Kidney (tissue), 14 donors: ENCODE data around the gene ARSD. TPM values are rescaled to one million over a fixed set of nuclear protein-coding genes. Genes with fewer than 3 reads are reported as not detected.

Source experiments
- DNase-seq, 5 donors: peaks; one replicate each; pipeline ENCODE4 v3.0.0-alpha.2; 2013 to 2020
- FAIRE-seq: peaks from 2 replicates; lab custom pipeline; 2012; peaks lifted over from hg19 to GRCh38; lab: Jason Lieb, UNC
- H3K27ac ChIP-seq, 2 donors: one replicate each; pipeline ENCODE4 v1.7.0; 2013; ENCODE audit warnings: low read depth in 2 of 2, low read length in 2 of 2, inconsistent platforms in 1 of 2
- H3K27me3 ChIP-seq: one replicate; pipeline ENCODE4 v1.7.1; 2013; ENCODE audit warnings: low read length, inconsistent platforms; ENCODE audit not compliant: control insufficient read depth, insufficient read depth
- H3K36me3 ChIP-seq, 3 donors: one replicate each; pipeline versions ENCODE4 v1.7.0 to v1.7.1; 2013; ENCODE audit warnings: low read length in 3 of 3, control low read depth in 1 of 3, inconsistent platforms in 1 of 3; ENCODE audit not compliant: insufficient read depth in 3 of 3, control insufficient read depth in 2 of 3
- H3K4me1 ChIP-seq, 3 donors: one replicate each; pipeline versions ENCODE4 v1.7.0 to v1.7.1; 2013; ENCODE audit warnings: low read length in 3 of 3, inconsistent platforms in 1 of 3, low read depth in 1 of 3; ENCODE audit not compliant: control insufficient read depth in 2 of 3, insufficient read depth in 2 of 3
- H3K4me3 ChIP-seq, 3 donors: one replicate each; pipeline versions ENCODE4 v1.7.0 to v1.8.1; 2013; ENCODE audit warnings: low read length in 3 of 3, control low read depth in 1 of 3, inconsistent platforms in 1 of 3
- H3K9ac ChIP-seq, 3 donors: one replicate each; pipeline versions ENCODE4 v1.7.0 to v1.7.1; 2013; ENCODE audit warnings: low read length in 3 of 3, control low read depth in 1 of 3, inconsistent platforms in 1 of 3
- H3K9me3 ChIP-seq, 3 donors: one replicate each; pipeline versions ENCODE4 v1.7.0 to v1.7.1; 2013; ENCODE audit warnings: low read length in 3 of 3, control low read depth in 1 of 3, inconsistent platforms in 1 of 3; ENCODE audit not compliant: control insufficient read depth in 2 of 3, insufficient read depth in 1 of 3
- CTCF ChIP-seq: IDR thresholded peaks from 3 replicates; pipeline ENCODE4 v1.5.1; 2012; ENCODE audit warnings: mild to moderate bottlenecking, moderate library complexity, borderline replicate concordance; ENCODE audit not compliant: insufficient read depth; ENCODE audit errors: extremely low read depth
- intact Hi-C: fragments of 100-400 bp; cut with DNase I; formaldehyde crosslinking; loops from one replicate; pipeline ENCODE4 v1.11.1; 2022
- polyA plus RNA-seq: library from polyadenylated mRNA; stranded (reverse); fragments of 350-450 nt; fragmentation: Illumina TruSeq; extraction: RNeasy Lipid Tissue Mini Kit (QIAGEN cat#74804); gene quantifications from one replicate; pipeline ENCODE4 v1.2.3, GENCODE V29; 2014; ENCODE audit warnings: low read depth, low replicate concordance; ENCODE audit not compliant: insufficient read depth
- total RNA-seq: library from RNA; stranded (reverse); fragmentation: NEBNext Ultra II Directional; extraction: Animal tissue kit (Norgen Biotek cat#: 25700); gene quantifications from one replicate; pipeline ENCODE4 v1.2.1, GENCODE V29; 2021
- donor health status: control.
- donor health status: control.
- donor health status: control.
- donor health status: control.
- donor health status: control.
- donor health status: DM: yes; HTN: yes; CAD: no.
- donor health status: Normal renal cell carcinoma (clear cell type).

The ARSD gene
- total and polyA plus RNA-seq, 2 donors from 2014 or later = 35.4 to 106 TPM

GRCh38 chrX:2913118-2913517 lies 16.0 kb downstream of the ARSD start:
- DNase-seq (no peak), FAIRE-seq (no peak)
- intact Hi-C loops = no loop called here
- H3K9me3 ChIP-seq = no peaks in the 10 kb centered on the region
- no peak overlapping the region for H3K9ac ChIP-seq
- H3K27me3 ChIP-seq = no peaks in the 10 kb centered on the region
- H3K4me3 ChIP-seq = no peak overlapping the region
- no peaks in the 10 kb centered on the region for H3K36me3 ChIP-seq
- H3K4me1 ChIP-seq = no peaks in the 10 kb centered on the region
- no peak for TF ChIP-seq CTCF
- no peak overlapping the region for H3K27ac ChIP-seq

GRCh38 chrX:2910109-2910508 lies 19.0 kb downstream of the ARSD start:
- intact Hi-C loops = no loop called here
- Histone ChIP-seq H3K36me3 (no peaks in the 10 kb centered on the region), H3K9ac (no peak overlapping the region), H3K27ac (no peak overlapping the region), H3K27me3 (no peaks in the 10 kb centered on the region), H3K4me3 (no peak overlapping the region), H3K4me1 (no peaks in the 10 kb centered on the region), H3K9me3 (no peaks in the 10 kb centered on the region)
- no peak for TF ChIP-seq CTCF
- FAIRE-seq (peak; percentile 99), DNase-seq (no peak)

- no peaks in the 10 kb centered on the region for H3K9me3 ChIP-seq
- intact Hi-C loops = no loop called here
- H3K27ac ChIP-seq = no peak overlapping the region
- H3K27me3 ChIP-seq = no peaks in the 10 kb centered on the region
- no peak for TF ChIP-seq CTCF
- no peak overlapping the region for H3K9ac ChIP-seq
- FAIRE-seq (peak; percentile 6), DNase-seq (no peak)
- H3K4me1 ChIP-seq = no peaks in the 10 kb centered on the region
- H3K4me3 ChIP-seq = no peak overlapping the region
- no peaks in the 10 kb centered on the region for H3K36me3 ChIP-seq
These were observed 20.9 kb downstream of the ARSD start for GRCh38 chrX:2908125-2908685.

- H3K36me3 ChIP-seq = no peaks in the 10 kb centered on the region
- no peaks in the 10 kb centered on the region for H3K4me1 ChIP-seq
- H3K4me3 ChIP-seq = no peak overlapping the region
- DNase-seq (no peak), FAIRE-seq (no peak)
- H3K9ac ChIP-seq = no peak overlapping the region
- no peak for TF ChIP-seq CTCF
- H3K27ac ChIP-seq = no peak overlapping the region
- intact Hi-C loops = no loop called here
- H3K9me3 ChIP-seq = no peaks in the 10 kb centered on the region
- no peaks in the 10 kb centered on the region for H3K27me3 ChIP-seq
These were observed 21.8 kb downstream of the ARSD start for GRCh38 chrX:2907295-2907694.
